PC-9 (cell line): Measurements from ENCODE around the gene ABCA7. TPM values are rescaled to one million over a fixed set of nuclear protein-coding genes. Genes with fewer than 3 reads are reported as not detected.

Experiments
- BruUV-seq: library from RNA; stranded (reverse); fragments of 400-500 nt; replicated peaks from 2 replicates; lab custom pipeline; 2021; lab: Mats Ljungman, UMichigan
- CTCF ChIA-PET: fragments of 300-600 bp; sonication (Branson Sonifier 250); formaldehyde crosslinking; loops from one replicate; lab custom pipeline; 2022; ENCODE audit warnings: antibody characterized with exemption; lab: Charles Lee
- POLR2A ChIA-PET: fragments of 300-600 bp; sonication (Branson Sonifier 250); formaldehyde crosslinking; loops from one replicate; lab custom pipeline; 2022; ENCODE audit warnings: antibody characterized with exemption; ENCODE audit not compliant: unreplicated experiment; lab: Charles Lee
- DNase-seq, 2 experiments: peaks; one replicate each; pipeline versions ENCODE4 v3.0.0 to v3.0.0-alpha.2; 2015 to 2022; ENCODE audit warnings: mixed read lengths in 1 of 2
- H2AFZ ChIP-seq: fragments of 200-600 bp; sonication (generic); 2 replicates; pipeline ENCODE4 v1.8.1; 2017; ENCODE audit warnings: antibody characterized with exemption
- H3F3A ChIP-seq: fragments of 200-600 bp; sonication (generic); 2 replicates; pipeline ENCODE4 v1.8.1; 2017; ENCODE audit warnings: antibody characterized with exemption, mild to moderate bottlenecking, low read depth; ENCODE audit not compliant: insufficient read depth
- H3K27ac ChIP-seq: fragments of 200-600 bp; sonication (generic); 2 replicates; pipeline ENCODE4 v1.6.1; 2016; ENCODE audit warnings: mixed run types
- H3K27me3 ChIP-seq: fragments of 200-600 bp; sonication (generic); 2 replicates; pipeline ENCODE4 v1.6.1; 2016; ENCODE audit warnings: low read depth, mixed run types; ENCODE audit not compliant: insufficient read depth
- H3K36me3 ChIP-seq: fragments of 200-600 bp; sonication (generic); 2 replicates; pipeline ENCODE4 v1.6.1; 2016; ENCODE audit warnings: low read depth, mixed run types
- H3K4me1 ChIP-seq: fragments of 200-600 bp; sonication (generic); replicated peaks from 2 replicates; pipeline ENCODE4 v1.6.1; 2016; ENCODE audit warnings: mixed run types; ENCODE audit not compliant: insufficient read depth
- H3K4me2 ChIP-seq: fragments of 200-600 bp; sonication (generic); 2 replicates; pipeline ENCODE4 v1.6.1; 2017; ENCODE audit warnings: mixed run types
- H3K4me3 ChIP-seq: fragments of 200-600 bp; sonication (generic); 2 replicates; pipeline ENCODE4 v1.6.1; 2016; ENCODE audit warnings: mixed run types
- H3K79me2 ChIP-seq: fragments of 200-600 bp; sonication (generic); 2 replicates; pipeline ENCODE4 v1.6.1; 2017; ENCODE audit warnings: low read depth, mixed run types
- H3K9me2 ChIP-seq: fragments of 200-600 bp; sonication (generic); 2 replicates; pipeline ENCODE4 v1.8.1; 2017; ENCODE audit warnings: mild to moderate bottlenecking; ENCODE audit not compliant: insufficient read depth
- H3K9me3 ChIP-seq: fragments of 200-600 bp; sonication (generic); 2 replicates; pipeline ENCODE4 v1.8.1; 2016; ENCODE audit warnings: low read depth; ENCODE audit not compliant: insufficient read depth
- H4K20me1 ChIP-seq: fragments of 200-600 bp; sonication (generic); 2 replicates; pipeline ENCODE4 v1.8.1; 2017; ENCODE audit not compliant: insufficient read depth
- EZH2 ChIP-seq: fragments of 200-600 bp; sonication (generic); IDR thresholded peaks from 2 replicates; pipeline ENCODE4 v1.8.0; 2017; ENCODE audit warnings: antibody characterized with exemption, low read depth
- intact Hi-C: fragments of 100-400 bp; cut with micrococcal nuclease; formaldehyde crosslinking; loops from one replicate; pipeline ENCODE4 v1.10.0; 2022; ENCODE audit not compliant: unreplicated experiment
- total RNA-seq: library from RNA; stranded (reverse); gene quantifications from 2 replicates; pipeline ENCODE4 v1.2.3, GENCODE V29; 2021
- TF ChIP-seq, protein P1 (sequence below): fragments of 200-600 bp; sonication (generic); conservative IDR thresholded peaks from 2 replicates; pipeline ENCODE4 v1.6.1; 2017; ENCODE audit warnings: mixed run types, antibody characterized with exemption, mild to moderate bottlenecking, moderate library complexity

Gene ABCA7
- total RNA-seq, 1 experiment from 2014 or later: 29.9 TPM

DNA sequence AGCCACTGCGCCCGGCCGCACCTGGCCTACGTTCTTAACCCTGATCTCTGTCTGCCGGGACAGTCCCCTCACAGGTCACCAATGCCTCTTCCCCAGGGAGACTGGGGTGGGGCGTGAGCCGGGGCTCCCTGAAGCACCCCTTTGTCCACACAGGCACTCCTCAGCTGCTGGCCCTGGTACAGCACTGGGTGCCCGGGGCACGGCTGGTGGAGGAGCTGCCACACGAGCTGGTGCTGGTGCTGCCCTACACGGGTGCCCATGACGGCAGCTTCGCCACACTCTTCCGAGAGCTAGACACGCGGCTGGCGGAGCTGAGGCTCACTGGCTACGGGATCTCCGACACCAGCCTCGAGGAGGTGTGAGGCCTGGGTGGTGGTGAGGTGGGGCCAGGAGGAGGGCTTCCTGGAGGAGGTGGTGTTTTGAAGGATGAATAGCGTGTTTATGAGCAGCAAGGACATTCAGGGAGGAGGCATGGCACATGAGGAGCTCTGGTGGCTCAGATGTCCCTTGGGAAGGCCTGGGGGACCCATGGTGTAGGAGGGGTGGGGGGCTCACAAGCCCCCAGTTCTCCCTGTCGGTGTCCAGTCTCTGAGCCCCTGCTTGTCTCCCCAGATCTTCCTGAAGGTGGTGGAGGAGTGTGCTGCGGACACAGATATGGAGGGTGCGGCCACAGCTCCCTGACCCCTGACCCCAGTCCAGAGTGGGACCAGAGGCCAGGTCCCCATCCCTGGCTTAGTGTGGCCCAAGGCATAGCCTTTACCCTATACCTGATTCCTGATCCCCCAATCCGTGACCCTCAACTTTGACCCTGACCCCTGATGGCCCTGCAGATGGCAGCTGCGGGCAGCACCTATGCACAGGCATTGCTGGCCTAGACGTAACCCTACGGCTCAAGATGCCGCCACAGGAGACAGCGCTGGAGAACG lies 13.5 kb downstream of the ABCA7 start:
- Histone ChIP-seq H3F3A (peaks cover 15% of the 10 kb centered on the region; the same call in 1 of the 2 replicates), H3K4me3 (no peak overlapping the region), H3K4me1 (no peaks in the 10 kb centered on the region), H3K9me2 (no peaks in the 10 kb centered on the region), H4K20me1 (no peaks in the 10 kb centered on the region), H3K36me3 (no peaks in the 10 kb centered on the region), H2AFZ (no peak overlapping the region), H3K27me3 (no peaks in the 10 kb centered on the region), H3K27ac (no peak overlapping the region), H3K79me2 (no peaks in the 10 kb centered on the region), H3K4me2 (no peak overlapping the region), H3K9me3 (no peaks in the 10 kb centered on the region)
- intact Hi-C loops: no loop called here
- DNase-seq: no peak
- no TSS peak for BruUV-seq
- TF ChIP-seq, protein P1, sequence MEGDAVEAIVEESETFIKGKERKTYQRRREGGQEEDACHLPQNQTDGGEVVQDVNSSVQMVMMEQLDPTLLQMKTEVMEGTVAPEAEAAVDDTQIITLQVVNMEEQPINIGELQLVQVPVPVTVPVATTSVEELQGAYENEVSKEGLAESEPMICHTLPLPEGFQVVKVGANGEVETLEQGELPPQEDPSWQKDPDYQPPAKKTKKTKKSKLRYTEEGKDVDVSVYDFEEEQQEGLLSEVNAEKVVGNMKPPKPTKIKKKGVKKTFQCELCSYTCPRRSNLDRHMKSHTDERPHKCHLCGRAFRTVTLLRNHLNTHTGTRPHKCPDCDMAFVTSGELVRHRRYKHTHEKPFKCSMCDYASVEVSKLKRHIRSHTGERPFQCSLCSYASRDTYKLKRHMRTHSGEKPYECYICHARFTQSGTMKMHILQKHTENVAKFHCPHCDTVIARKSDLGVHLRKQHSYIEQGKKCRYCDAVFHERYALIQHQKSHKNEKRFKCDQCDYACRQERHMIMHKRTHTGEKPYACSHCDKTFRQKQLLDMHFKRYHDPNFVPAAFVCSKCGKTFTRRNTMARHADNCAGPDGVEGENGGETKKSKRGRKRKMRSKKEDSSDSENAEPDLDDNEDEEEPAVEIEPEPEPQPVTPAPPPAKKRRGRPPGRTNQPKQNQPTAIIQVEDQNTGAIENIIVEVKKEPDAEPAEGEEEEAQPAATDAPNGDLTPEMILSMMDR: no peak
- no peak for TF ChIP-seq EZH2
- ChIA-PET CTCF (no interaction called here), POLR2A (no interaction called here)

DNA sequence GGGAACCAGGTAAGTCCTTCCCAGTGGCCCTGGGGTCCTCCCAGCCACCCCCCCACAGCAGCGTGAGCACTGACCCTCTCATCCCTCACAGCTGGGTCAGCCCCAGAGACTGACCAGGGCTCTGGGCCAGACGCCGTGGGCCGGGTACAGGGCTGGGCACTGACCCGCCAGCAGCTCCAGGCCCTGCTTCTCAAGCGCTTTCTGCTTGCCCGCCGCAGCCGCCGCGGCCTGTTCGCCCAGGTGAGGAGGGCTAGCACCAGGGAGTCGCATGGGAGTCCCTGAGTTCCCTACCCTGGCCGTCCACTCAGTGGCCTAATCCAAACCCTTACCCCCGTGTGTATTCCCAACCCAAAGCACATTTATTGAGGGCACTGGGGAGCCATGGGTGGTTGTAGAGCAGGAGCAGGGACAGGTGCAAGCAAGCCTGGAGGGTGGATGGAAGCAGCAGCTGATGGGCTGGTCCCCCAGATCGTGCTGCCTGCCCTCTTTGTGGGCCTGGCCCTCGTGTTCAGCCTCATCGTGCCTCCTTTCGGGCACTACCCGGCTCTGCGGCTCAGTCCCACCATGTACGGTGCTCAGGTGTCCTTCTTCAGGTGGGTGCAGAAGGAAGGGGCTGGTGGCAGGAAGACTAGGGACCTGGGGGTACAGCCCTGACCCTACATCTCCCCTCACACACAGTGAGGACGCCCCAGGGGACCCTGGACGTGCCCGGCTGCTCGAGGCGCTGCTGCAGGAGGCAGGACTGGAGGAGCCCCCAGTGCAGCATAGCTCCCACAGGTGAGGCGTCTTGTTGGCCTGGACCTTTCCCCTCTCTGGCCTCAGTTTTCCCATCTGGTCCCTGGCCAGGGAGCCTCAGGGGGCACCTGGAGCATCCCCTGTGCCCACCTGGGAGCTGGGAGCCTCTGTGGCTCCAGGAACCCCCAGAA lies 14.5 kb downstream of the ABCA7 start:
- no peak overlapping the region for H3K27ac ChIP-seq
- no peaks in the 10 kb centered on the region for H3K9me3 ChIP-seq
- no peak for DNase-seq
- no peak overlapping the region for H3K4me3 ChIP-seq
- TF ChIP-seq EZH2: no peak
- TF ChIP-seq, protein P1: no peak
- no peaks in the 10 kb centered on the region for H3K4me1 ChIP-seq
- H3K27me3 ChIP-seq: no peaks in the 10 kb centered on the region
- H4K20me1 ChIP-seq: no peaks in the 10 kb centered on the region
- ChIA-PET CTCF (no interaction called here), POLR2A (no interaction called here)
- intact Hi-C loops: no loop called here
- H3K36me3 ChIP-seq: no peaks in the 10 kb centered on the region
- H3K9me2 ChIP-seq: no peaks in the 10 kb centered on the region
- H2AFZ ChIP-seq: no peak overlapping the region
- no peak overlapping the region for H3K4me2 ChIP-seq
- BruUV-seq: no TSS peak
- H3K79me2 ChIP-seq: no peaks in the 10 kb centered on the region
- peaks cover 17% of the 10 kb centered on the region; the same call in 1 of the 2 replicates for H3F3A ChIP-seq

DNA sequence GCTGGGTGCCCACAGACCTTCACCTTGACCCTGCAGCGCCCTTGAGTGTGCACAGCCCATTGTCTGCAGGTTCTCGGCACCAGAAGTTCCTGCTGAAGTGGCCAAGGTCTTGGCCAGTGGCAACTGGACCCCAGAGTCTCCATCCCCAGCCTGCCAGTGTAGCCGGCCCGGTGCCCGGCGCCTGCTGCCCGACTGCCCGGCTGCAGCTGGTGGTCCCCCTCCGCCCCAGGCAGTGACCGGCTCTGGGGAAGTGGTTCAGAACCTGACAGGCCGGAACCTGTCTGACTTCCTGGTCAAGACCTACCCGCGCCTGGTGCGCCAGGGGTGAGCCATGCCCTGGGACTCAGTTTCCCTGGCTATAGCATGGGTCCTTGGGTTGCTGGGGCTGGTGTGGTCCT lies 15.1 kb downstream of the ABCA7 start:
- no peak overlapping the region for H3K4me3 ChIP-seq
- CTCF ChIA-PET: no interaction called here

More for the DNA sequence above, 15.1 kb downstream of the ABCA7 start:
- H3K4me2 ChIP-seq: no peak overlapping the region
- DNase-seq: no peak
- H3K79me2 ChIP-seq: no peaks in the 10 kb centered on the region
- no peaks in the 10 kb centered on the region for H3K36me3 ChIP-seq
- H3K9me2 ChIP-seq: no peaks in the 10 kb centered on the region
- intact Hi-C loops: no loop called here
- no peaks in the 10 kb centered on the region for H3K9me3 ChIP-seq
- POLR2A ChIA-PET: no interaction called here
- no TSS peak for BruUV-seq
- H2AFZ ChIP-seq: no peak overlapping the region
- no peaks in the 10 kb centered on the region for H4K20me1 ChIP-seq
- H3F3A ChIP-seq: peaks cover 16% of the 10 kb centered on the region; the same call in 1 of the 2 replicates
- TF ChIP-seq, protein P1: no peak
- no peak for TF ChIP-seq EZH2
- H3K27ac ChIP-seq: no peak overlapping the region
- H3K27me3 ChIP-seq: no peaks in the 10 kb centered on the region
- H3K4me1 ChIP-seq: no peaks in the 10 kb centered on the region
